Activated CD8-positive, alpha-beta T cell treated with anti-CD3 and anti-CD28 coated beads for 36 hours (primary cell): ENCODE results near the gene UBE2M. TPM values are rescaled to one million over a fixed set of nuclear protein-coding genes. Genes with fewer than 3 reads are reported as not detected.
A peak's percentile ranks its signal among the peaks of the same experiment; 100 is the strongest.

Source experiments
- ATAC-seq: fragments of 200-7000 bp; cut with Tn5 transposase; one replicate; pipeline ENCODE4 v1.10.0; 2021; ENCODE audit warnings: mild to moderate bottlenecking, moderate library complexity
- CTCF ChIA-PET: fragments of 350-600 bp; sonication (Branson Sonifier 250); formaldehyde crosslinking; loops from one replicate; lab custom pipeline; 2021; ENCODE audit warnings: antibody characterized with exemption; lab: Charles Lee
- POLR2A ChIA-PET: fragments of 350-600 bp; sonication (Branson Sonifier 250); formaldehyde crosslinking; loops from one replicate; lab custom pipeline; 2021; ENCODE audit warnings: antibody characterized with exemption; lab: Charles Lee
- DNase-seq: peaks from one replicate; pipeline ENCODE4 v3.0.0-alpha.2; 2020
- H3K27ac Mint-ChIP-seq: one replicate; pipeline ENCODE4 v1.8.0; 2021; ENCODE audit warnings: mild to moderate bottlenecking, mixed read lengths
- H3K27me3 Mint-ChIP-seq: one replicate; pipeline ENCODE4 v1.8.0; 2021; ENCODE audit warnings: mixed read lengths
- H3K36me3 Mint-ChIP-seq: one replicate; pipeline ENCODE4 v1.8.0; 2021; ENCODE audit warnings: low read depth, mixed read lengths
- H3K4me1 Mint-ChIP-seq: one replicate; pipeline ENCODE4 v1.8.0; 2021; ENCODE audit warnings: low read depth, mixed read lengths
- H3K4me3 Mint-ChIP-seq: one replicate; pipeline ENCODE4 v1.8.0; 2021; ENCODE audit warnings: mild to moderate bottlenecking, moderate library complexity, mixed read lengths
- H3K9me3 Mint-ChIP-seq: one replicate; pipeline ENCODE4 v1.8.0; 2021; ENCODE audit warnings: mixed read lengths
- CTCF ChIP-seq: fragments of 200-600 bp; IDR thresholded peaks from one replicate; pipeline ENCODE4 v1.8.0; 2022; ENCODE audit warnings: antibody characterized with exemption, mild to moderate bottlenecking
- intact Hi-C: fragments of 100-400 bp; cut with micrococcal nuclease; formaldehyde crosslinking; loops from one replicate; pipeline ENCODE4 v1.10.0; 2022
- total RNA-seq, 2 experiments: library from RNA; stranded (reverse); gene quantifications; one replicate each; pipeline ENCODE4 v1.2.3, GENCODE V29; 2021

The UBE2M gene
- total RNA-seq, 2 experiments from 2014 or later, result 107 to 114 TPM

DNA sequence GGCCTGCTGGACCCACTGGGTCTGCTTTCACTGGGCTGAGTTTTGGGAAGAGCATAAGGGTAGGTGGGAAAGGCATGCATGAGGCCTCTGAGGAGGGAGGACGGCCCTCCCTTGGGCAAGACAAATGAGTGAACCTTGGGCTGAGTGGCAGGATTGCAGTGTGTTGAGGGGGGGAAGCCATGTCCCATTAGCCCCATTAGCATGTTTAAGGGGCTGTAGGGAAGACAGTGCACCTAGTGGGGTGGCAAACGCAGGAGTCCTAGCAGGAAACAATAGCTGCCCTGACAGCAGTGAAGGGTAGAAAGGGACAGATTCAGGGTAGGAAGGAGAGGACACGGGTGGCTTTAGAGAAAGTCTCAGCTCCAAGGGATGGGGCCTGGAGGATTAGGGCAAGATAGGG is 35.7 kb downstream of the UBE2M start:
- Mint-ChIP-seq H3K27ac (no peak overlapping the region), H3K4me1 (peaks cover 17% of the 10 kb centered on the region), H3K36me3 (no peaks in the 10 kb centered on the region), H3K9me3 (no peaks in the 10 kb centered on the region), H3K4me3 (no peak overlapping the region), H3K27me3 (no peaks in the 10 kb centered on the region)
- POLR2A ChIA-PET, result interaction anchor here (1.5 to 3.6 kb wide), 3 partner anchors 15 to 35 kb away, joined by 3 to 13 read pairs (median 7); partner anchors contain the start of gene UBE2M
- DNase-seq, result no peak
- CTCF ChIA-PET, result interaction anchor here (1.2 to 1.4 kb wide), 2 partner anchors 9 to 59 kb away, joined by 3 to 4 read pairs; no protein-coding TSS in a partner anchor
- TF ChIP-seq CTCF, result no peak
- intact Hi-C loops, result no loop called here
- ATAC-seq, result no peak

DNA sequence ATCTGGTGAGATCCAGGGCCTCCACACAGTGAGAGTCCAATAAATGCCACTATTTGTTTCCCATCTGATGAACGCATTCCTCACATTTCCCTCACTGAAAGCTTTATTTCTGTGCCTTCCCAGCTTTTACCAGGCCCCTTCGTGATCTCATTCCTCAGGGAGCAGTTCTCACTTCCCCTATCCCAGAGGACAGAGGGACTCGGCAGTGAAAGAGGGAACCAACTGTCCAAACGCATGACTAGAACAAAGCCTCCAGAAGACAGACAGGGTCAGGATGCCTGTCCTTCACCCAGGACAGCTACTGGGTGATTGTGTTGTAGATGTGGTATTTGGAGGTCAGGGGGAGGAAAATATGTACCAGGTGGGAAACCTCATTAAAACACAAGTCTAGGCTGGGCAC is 36.8 kb downstream of the UBE2M start:
- H3K4me1 Mint-ChIP-seq, result peaks cover 22% of the 10 kb centered on the region
- ATAC-seq, result no peak

DNA sequence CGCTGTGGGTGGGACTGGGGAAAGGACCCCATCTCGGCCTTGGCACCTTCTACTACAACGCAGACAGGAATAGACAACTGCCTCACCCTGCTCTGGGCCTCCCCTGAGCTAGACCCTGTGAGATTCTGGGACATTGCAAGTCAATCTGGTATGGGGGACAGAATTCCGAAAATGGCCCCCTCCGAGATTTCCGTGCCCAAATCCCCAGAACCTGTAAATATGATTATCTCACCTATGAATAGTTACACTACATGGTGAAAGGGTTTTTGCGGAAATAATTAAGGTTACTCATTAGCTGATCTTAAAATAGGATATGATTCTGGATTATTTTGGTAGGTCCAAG is 38.2 kb downstream of the UBE2M start:
- ChIA-PET CTCF (interaction anchor here (0.6 to 5.5 kb wide), 37 partner anchors 9 to 215 kb away, joined by 3 to 131 read pairs (median 5); partner anchors contain the start of genes CHMP2A, ERVK3-1, SLC27A5 and TRIM28), POLR2A (interaction anchor here (0.8 to 10.2 kb wide), 29 partner anchors 9 to 1108 kb away, joined by 3 to 164 read pairs (median 6); partner anchors contain the start of genes CHMP2A, RPS5, TRIM28 and ZNF274)
- no peaks in the 10 kb centered on the region for H3K27me3 Mint-ChIP-seq
- peaks cover 12% of the 10 kb centered on the region for H3K36me3 Mint-ChIP-seq
- H3K9me3 Mint-ChIP-seq, result no peaks in the 10 kb centered on the region
- no peak for ATAC-seq
- DNase-seq, result no peak
- peaks cover 33% of the 10 kb centered on the region for H3K4me1 Mint-ChIP-seq
- intact Hi-C loops, result no loop called here
- H3K27ac Mint-ChIP-seq, result peak overlapping the region; percentile 96
- no peak for TF ChIP-seq CTCF
- peak overlapping the region; percentile 88 for H3K4me3 Mint-ChIP-seq

More for the DNA sequence above, 36.8 kb downstream of the UBE2M start:
- Mint-ChIP-seq H3K27ac (no peak overlapping the region), H3K36me3 (peaks cover 2% of the 10 kb centered on the region), H3K4me3 (peak overlapping the region; percentile 28), H3K9me3 (no peaks in the 10 kb centered on the region), H3K27me3 (no peaks in the 10 kb centered on the region)
- ChIA-PET CTCF (interaction anchor here (1.0 to 5.5 kb wide), 4 partner anchors 8 to 57 kb away, joined by 3 to 131 read pairs (median 12); partner anchors contain the start of genes CHMP2A and TRIM28), POLR2A (interaction anchor here (1.1 to 10.2 kb wide), 5 partner anchors 11 to 36 kb away, joined by 3 to 164 read pairs (median 13); partner anchors contain the start of genes CHMP2A, TRIM28 and UBE2M)
- no peak for TF ChIP-seq CTCF
- intact Hi-C loops, result no loop called here
- no peak for DNase-seq

DNA sequence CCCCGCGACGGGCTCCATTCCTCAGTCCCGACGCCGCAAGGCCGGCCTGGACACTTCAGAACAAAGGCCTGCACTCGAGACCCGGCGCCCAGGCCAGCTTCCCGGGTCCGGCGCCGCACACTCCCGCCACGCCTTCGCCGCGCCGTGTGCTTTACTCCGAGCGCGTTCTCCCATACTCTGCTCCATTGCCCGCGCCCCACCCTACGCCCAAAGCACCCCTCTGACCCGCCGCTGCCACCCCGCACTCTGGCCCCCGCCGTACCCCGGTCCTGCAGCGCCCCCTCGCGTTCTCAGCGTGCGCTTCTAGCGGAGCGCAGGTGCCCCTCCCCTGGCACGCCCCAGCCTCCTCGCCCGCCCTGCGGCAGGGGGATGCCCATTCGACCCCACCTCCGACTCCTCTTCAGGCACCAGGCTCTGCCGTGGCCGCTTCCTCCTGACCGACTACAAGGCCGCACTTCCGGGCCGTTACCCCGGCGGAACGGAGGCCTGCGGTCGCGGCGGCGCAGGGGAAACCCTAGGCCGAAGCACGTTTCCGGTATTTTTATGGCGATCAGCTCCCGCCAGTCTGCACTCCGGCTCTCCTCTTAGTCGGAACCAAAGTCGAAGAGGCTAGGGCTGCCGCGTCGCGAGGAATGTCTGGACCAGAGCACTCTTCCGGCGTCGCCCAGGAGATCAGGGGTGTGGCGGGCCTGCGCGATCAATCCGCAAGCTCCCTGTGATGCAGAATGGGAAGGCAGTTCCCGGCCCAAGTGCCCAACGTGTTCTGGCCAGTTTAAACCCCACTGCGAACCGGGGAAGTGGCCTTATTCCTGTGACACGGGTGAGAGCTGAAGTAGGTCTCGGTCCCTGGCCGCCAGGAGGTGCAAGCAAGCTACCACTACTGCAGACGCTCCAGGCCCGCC is 38.8 kb downstream of the UBE2M start, which contains the start of gene ZBTB45:
TSS of gene ZBTB45 (minus strand) at position 456 of the 902 bp plus-strand sequence. CDS start 2,137 bp downstream, outside the sequence.
- ChIA-PET POLR2A (interaction anchor here (0.8 to 10.2 kb wide), 33 partner anchors 9 to 337 kb away, joined by 3 to 164 read pairs (median 5); partner anchors contain the start of genes CHMP2A, ERVK3-1, RPS5 and TRIM28), CTCF (interaction anchor here (0.6 to 5.5 kb wide), 45 partner anchors 9 to 301 kb away, joined by 3 to 131 read pairs (median 4); partner anchors contain the start of genes CHMP2A, ERVK3-1, SLC27A5 and TRIM28)
- Mint-ChIP-seq H3K4me3 (peak within 1 kb of the TSS; percentile 88), H3K36me3 (peaks cover 17% of the 10 kb centered on the region), H3K27me3 (no peaks in the 10 kb centered on the region), H3K4me1 (peaks cover 37% of the 10 kb centered on the region), H3K9me3 (no peaks in the 10 kb centered on the region), H3K27ac (peak within 1 kb of the TSS; percentile 96)
- TF ChIP-seq CTCF, result peak; percentile 78
- peak; percentile 82 for ATAC-seq
- DNase-seq, result peak; percentile 93
- intact Hi-C loops, result no loop called here
